Measurements from ENCODE around the gene CATSPERD.

DNA sequence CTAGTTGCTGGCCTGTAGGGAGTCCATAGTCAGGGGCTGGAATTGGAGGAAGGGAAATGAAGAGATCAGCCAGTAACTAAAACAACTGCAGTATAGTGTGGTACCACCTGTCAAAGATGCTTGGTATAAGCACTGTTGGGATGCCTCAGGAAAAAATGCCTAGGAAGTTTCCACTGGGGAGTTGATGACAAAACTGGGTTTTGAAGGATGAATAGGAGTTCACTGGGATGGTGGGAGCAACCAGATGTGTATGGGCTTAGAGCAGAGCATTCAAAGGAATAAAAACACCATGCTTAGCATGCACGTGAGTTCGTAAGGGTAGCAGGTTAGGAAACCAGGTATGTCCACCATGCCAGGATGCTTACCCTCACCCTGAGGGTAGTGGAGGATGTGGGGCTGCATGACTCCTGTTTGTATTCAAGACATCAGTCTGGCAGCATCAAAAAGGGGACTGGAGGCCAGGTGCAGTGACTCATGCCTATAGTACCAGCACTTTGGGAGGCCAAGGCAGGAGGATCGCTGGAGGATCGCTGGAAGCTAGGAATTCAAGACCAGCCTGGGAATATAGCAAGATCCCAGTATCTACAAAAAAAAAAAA, 7.1 kb downstream of the CATSPERD start:
- TF ChIP-seq, protein P1, sequence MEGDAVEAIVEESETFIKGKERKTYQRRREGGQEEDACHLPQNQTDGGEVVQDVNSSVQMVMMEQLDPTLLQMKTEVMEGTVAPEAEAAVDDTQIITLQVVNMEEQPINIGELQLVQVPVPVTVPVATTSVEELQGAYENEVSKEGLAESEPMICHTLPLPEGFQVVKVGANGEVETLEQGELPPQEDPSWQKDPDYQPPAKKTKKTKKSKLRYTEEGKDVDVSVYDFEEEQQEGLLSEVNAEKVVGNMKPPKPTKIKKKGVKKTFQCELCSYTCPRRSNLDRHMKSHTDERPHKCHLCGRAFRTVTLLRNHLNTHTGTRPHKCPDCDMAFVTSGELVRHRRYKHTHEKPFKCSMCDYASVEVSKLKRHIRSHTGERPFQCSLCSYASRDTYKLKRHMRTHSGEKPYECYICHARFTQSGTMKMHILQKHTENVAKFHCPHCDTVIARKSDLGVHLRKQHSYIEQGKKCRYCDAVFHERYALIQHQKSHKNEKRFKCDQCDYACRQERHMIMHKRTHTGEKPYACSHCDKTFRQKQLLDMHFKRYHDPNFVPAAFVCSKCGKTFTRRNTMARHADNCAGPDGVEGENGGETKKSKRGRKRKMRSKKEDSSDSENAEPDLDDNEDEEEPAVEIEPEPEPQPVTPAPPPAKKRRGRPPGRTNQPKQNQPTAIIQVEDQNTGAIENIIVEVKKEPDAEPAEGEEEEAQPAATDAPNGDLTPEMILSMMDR (IDR thresholded peaks at IDR 0.05), result no peak
- TF ChIP-seq POLR2A (IDR thresholded peaks at IDR 0.05), result no peak
